ENCODE measurements around the gene ABCC1.
"Not testable (repeated sequence)": the region's sequence is repeated elsewhere in the genome, so short reads cannot be mapped to it uniquely, and the experiment has no call there.

Gene ABCC1

GRCh38 chr16:15963307-15963910 is 14.0 kb downstream of the ABCC1 start:
- no peak for DNase-seq (ENCODE audit: low read depth, low spot score)
- peak overlapping the region; percentile 37 for H3K27ac ChIP-seq

DNA sequence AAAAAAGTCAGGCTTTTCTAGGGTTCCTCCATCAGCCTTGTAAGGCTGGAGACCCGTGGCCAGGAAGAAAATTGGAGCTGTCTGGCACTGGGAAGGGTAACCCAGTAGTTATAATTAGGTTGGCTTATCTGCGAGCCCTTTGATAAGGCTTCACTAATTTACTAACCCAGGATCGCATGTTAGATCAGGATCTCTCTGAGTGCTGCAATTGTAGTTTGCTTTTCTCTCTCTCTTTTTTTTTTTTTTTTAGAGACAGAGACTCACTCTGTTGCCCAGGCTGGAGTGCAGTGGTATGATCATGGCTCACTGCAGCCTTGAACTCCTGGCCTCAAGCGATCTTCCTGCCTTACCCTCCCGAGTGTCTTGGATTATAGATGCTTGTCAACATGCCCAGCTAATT is 17.0 kb downstream of the ABCC1 start:
- no peak for DNase-seq (ENCODE audit: low read depth, low spot score)
- peak overlapping the region; percentile 81 for H3K27ac ChIP-seq

- DNase-seq (ENCODE audit: low read depth, low spot score): peak; percentile 36
- peak overlapping the region; percentile 81 for H3K27ac ChIP-seq
Measured at GRCh38 chr16:15966836-15967546, 17.6 kb downstream of the ABCC1 start.

DNA sequence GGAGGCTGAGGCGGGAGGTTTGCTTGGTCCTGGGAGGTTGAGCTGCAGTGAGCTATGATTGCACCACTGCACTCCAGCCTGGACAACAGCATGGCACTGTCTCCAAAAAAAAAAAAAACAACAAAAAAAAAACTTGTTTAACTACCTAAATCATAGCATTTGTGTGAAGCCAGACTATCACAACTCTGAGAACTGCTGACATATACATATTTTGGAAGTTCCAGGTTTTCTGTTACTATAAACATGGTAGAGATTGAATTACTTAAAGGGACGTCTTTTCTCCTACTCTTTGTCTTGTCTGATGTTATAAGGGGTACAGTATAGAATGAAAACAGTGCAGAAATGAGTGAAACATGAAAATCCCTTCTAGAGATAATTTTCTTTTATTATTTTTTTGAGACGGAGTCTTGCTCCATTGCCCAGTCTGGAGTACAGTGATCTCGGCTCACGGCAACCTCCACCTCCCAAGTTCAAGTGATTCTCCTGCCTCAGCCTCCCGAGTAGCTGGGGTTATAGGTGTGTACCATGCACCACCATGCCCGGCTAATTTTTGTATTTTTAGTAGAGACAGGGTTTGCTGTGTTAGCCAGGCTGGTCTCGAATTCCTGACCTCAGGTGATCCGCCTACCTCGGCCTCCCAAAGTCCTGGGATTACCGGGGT is 18.4 kb downstream of the ABCC1 start:
- no peak for DNase-seq (ENCODE audit: low read depth, low spot score)
- H3K27ac ChIP-seq: peak overlapping the region; percentile 81

- H3K27ac ChIP-seq: no peak overlapping the region
- no peak for DNase-seq (ENCODE audit: low read depth, low spot score)
Measured at GRCh38 chr16:15970202-15970601, 20.8 kb downstream of the ABCC1 start.

DNA sequence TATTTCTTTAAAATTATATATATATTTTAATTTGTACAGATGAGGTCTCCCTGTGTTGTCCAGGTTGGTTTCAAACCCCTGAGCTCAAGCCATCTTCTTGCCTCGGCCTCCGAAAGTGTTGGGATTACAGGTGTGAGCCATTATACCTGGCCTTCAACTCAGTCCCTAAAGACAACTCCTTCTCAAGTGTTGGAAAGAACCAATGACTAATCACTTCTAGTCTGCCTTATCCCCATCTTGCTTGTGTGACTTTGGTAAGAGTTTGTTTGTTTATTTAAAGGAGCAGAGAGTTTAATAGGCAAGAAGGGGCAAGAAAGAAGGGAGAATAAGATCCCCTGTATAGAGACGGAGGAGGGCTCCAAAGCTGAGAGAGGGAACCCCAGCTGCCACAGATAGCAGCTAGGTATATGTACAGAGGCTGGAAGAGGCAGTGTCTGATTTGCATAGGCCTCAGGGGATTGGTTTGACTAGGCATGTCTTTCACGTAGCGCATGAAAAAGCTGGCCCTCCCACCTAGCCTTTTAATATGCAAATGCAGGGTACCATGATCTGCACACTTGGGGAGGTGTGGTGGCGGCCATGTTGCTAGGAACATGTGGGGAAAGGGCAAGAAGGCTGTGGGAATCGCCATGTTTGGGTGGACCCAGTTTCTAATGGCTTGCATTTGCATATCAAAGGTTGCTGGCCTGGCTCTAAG is 21.5 kb downstream of the ABCC1 start:
- DNase-seq (ENCODE audit: low read depth, low spot score): no peak
- no peak overlapping the region for H3K27ac ChIP-seq

- no peak for DNase-seq (ENCODE audit: low read depth, low spot score)
- peak overlapping the region; percentile 20 for H3K27ac ChIP-seq
Measured at GRCh38 chr16:15971440-15971815, 22.0 kb downstream of the ABCC1 start.

GRCh38 chr16:15972046-15972868 is 22.8 kb downstream of the ABCC1 start:
- H3K27ac ChIP-seq: peak overlapping the region; percentile 20
- no peak for DNase-seq (ENCODE audit: low read depth, low spot score)

DNA sequence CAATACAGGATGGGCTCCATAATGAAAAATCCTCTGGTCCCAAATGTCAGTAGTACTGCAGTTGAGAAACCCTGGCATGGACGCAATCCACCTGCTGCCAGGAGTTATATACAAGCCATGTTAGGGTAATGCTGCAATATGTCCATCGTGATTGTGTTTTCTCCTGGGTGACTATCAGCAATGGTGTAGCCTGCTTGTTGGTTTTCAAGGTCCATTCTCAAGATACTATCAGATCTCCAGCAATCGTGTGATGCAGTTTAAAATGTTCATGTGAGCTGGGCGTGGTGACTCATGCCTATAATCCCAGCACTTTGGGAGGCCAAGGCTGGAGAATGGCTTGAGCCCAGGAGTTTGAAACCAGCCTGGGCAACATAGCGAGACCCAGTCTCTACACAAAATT is 24.0 kb downstream of the ABCC1 start:
- no peak for DNase-seq (ENCODE audit: low read depth, low spot score)
- no peak overlapping the region for H3K27ac ChIP-seq

GRCh38 chr16:15974057-15974456 is 24.6 kb downstream of the ABCC1 start:
- H3K27ac ChIP-seq: no peak overlapping the region

GRCh38 chr16:15975172-15975571 is 25.8 kb downstream of the ABCC1 start:
- H3K27ac ChIP-seq: no peak overlapping the region
- DNase-seq (ENCODE audit: low read depth, low spot score): no peak

More at GRCh38 chr16:15974057-15974456, 24.6 kb downstream of the ABCC1 start:
- no peak for DNase-seq (ENCODE audit: low read depth, low spot score)

GRCh38 chr16:15976225-15976812 is 26.9 kb downstream of the ABCC1 start:
- DNase-seq (ENCODE audit: low read depth, low spot score): no peak
- H3K27ac ChIP-seq: peak overlapping the region; percentile 67

- H3K27ac ChIP-seq: peak overlapping the region; percentile 67
- no peak for DNase-seq (ENCODE audit: low read depth, low spot score)
Measured at GRCh38 chr16:15976929-15977637, 27.7 kb downstream of the ABCC1 start.

- no peak for DNase-seq (ENCODE audit: low read depth, low spot score)
- no peak overlapping the region for H3K27ac ChIP-seq
Measured at GRCh38 chr16:15979801-15980200, 30.4 kb downstream of the ABCC1 start.

GRCh38 chr16:15980329-15980728 is 30.9 kb downstream of the ABCC1 start:
- DNase-seq (ENCODE audit: low read depth, low spot score): no peak
- H3K27ac ChIP-seq: no peak overlapping the region

DNA sequence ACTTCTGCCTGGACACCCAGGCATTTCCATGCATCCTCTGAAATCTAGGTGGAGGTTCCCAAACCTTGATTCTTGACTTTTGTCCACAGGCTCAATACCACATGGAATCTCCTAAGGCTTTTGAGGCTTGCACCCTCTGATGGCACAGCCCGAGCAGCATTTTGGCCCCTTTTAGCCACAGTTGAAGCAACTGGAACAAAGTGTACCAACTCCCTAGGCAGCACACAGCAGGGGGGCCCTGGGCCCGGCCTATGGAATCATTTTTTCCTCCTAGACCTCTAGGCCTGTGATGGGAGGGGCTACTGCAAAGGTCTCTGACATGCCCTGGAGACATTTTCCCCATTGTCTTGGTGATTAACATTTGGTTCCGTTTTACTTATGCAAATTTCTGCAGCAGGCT is 32.0 kb downstream of the ABCC1 start:
- no peak overlapping the region for H3K27ac ChIP-seq
- no peak for DNase-seq (ENCODE audit: low read depth, low spot score)

GRCh38 chr16:15982194-15982915 is 32.9 kb downstream of the ABCC1 start:
- not testable (repeated sequence) for DNase-seq (ENCODE audit: low read depth, low spot score); H3K27ac ChIP-seq

- DNase-seq (ENCODE audit: low read depth, low spot score): no peak
- H3K27ac ChIP-seq: no peak overlapping the region
Measured at GRCh38 chr16:15983898-15984297, 34.5 kb downstream of the ABCC1 start.

Data from epithelial cell of prostate (primary cell).